ENCODE measurements around the gene SLC66A1.
"Not testable (repeated sequence)": the region's sequence is repeated elsewhere in the genome, so short reads cannot be mapped to it uniquely, and the experiment has no call there.

SLC66A1 gene

GRCh38 chr1:19311931-19312781 lies at the start of gene SLC66A1, which contains the start of gene AKR7A2:
Gene SLC66A1 (plus strand): TSS chr1:19312326. CDS start chr1:19317678, 5,352 bp downstream.
Gene AKR7A2 (minus strand): TSS chr1:19312144. CDS start chr1:19312124, 20 bp downstream.
- DNase-seq: peak; percentile 90
- in situ Hi-C loops (cut with HindIII; ENCODE audit: low pct_ligation_motif_present, low pct_unique_long_range_greater_than_20kb, low sequenced_read_pairs): no loop called here

GRCh38 chr1:19262744-19263143 lies 49.4 kb upstream of the SLC66A1 start:
- in situ Hi-C loops (cut with HindIII; ENCODE audit: low pct_ligation_motif_present, low pct_unique_long_range_greater_than_20kb, low sequenced_read_pairs): no loop called here
- DNase-seq: no peak

- in situ Hi-C loops (cut with HindIII; ENCODE audit: low pct_ligation_motif_present, low pct_unique_long_range_greater_than_20kb, low sequenced_read_pairs): no loop called here
- no peak for DNase-seq
Observed at GRCh38 chr1:19268445-19268844, 43.7 kb upstream of the SLC66A1 start.

GRCh38 chr1:19269427-19270342 lies 42.4 kb upstream of the SLC66A1 start:
- DNase-seq; in situ Hi-C loops (cut with HindIII; ENCODE audit: low pct_ligation_motif_present, low pct_unique_long_range_greater_than_20kb, low sequenced_read_pairs): not testable (repeated sequence)

- in situ Hi-C loops (cut with HindIII; ENCODE audit: low pct_ligation_motif_present, low pct_unique_long_range_greater_than_20kb, low sequenced_read_pairs); DNase-seq: not testable (repeated sequence)
Observed at GRCh38 chr1:19270343-19270730, 41.8 kb upstream of the SLC66A1 start.

GRCh38 chr1:19272064-19272463 lies 40.1 kb upstream of the SLC66A1 start:
- in situ Hi-C loops (cut with HindIII; ENCODE audit: low pct_ligation_motif_present, low pct_unique_long_range_greater_than_20kb, low sequenced_read_pairs): no loop called here
- no peak for DNase-seq

- DNase-seq: no peak
- in situ Hi-C loops (cut with HindIII; ENCODE audit: low pct_ligation_motif_present, low pct_unique_long_range_greater_than_20kb, low sequenced_read_pairs): no loop called here
Observed at GRCh38 chr1:19273106-19273843, 38.9 kb upstream of the SLC66A1 start.

- in situ Hi-C loops (cut with HindIII; ENCODE audit: low pct_ligation_motif_present, low pct_unique_long_range_greater_than_20kb, low sequenced_read_pairs); DNase-seq: not testable (repeated sequence)
Observed at GRCh38 chr1:19273844-19274531, 38.1 kb upstream of the SLC66A1 start.

GRCh38 chr1:19274636-19275035 lies 37.5 kb upstream of the SLC66A1 start:
- in situ Hi-C loops (cut with HindIII; ENCODE audit: low pct_ligation_motif_present, low pct_unique_long_range_greater_than_20kb, low sequenced_read_pairs): no loop called here
- DNase-seq: no peak

- in situ Hi-C loops (cut with HindIII; ENCODE audit: low pct_ligation_motif_present, low pct_unique_long_range_greater_than_20kb, low sequenced_read_pairs): no loop called here
- no peak for DNase-seq
Observed at GRCh38 chr1:19283891-19284290, 28.2 kb upstream of the SLC66A1 start.

- in situ Hi-C loops (cut with HindIII; ENCODE audit: low pct_ligation_motif_present, low pct_unique_long_range_greater_than_20kb, low sequenced_read_pairs): no loop called here
Observed at GRCh38 chr1:19284881-19285280, 27.2 kb upstream of the SLC66A1 start.

GRCh38 chr1:19285366-19285765 lies 26.8 kb upstream of the SLC66A1 start:
- DNase-seq; in situ Hi-C loops (cut with HindIII; ENCODE audit: low pct_ligation_motif_present, low pct_unique_long_range_greater_than_20kb, low sequenced_read_pairs): not testable (repeated sequence)

More at GRCh38 chr1:19284881-19285280, 27.2 kb upstream of the SLC66A1 start:
- no peak for DNase-seq

- in situ Hi-C loops (cut with HindIII; ENCODE audit: low pct_ligation_motif_present, low pct_unique_long_range_greater_than_20kb, low sequenced_read_pairs); DNase-seq: not testable (repeated sequence)
Observed at GRCh38 chr1:19285807-19286206, 26.3 kb upstream of the SLC66A1 start.

GRCh38 chr1:19287436-19288185 lies 24.5 kb upstream of the SLC66A1 start:
- in situ Hi-C loops (cut with HindIII; ENCODE audit: low pct_ligation_motif_present, low pct_unique_long_range_greater_than_20kb, low sequenced_read_pairs): no loop called here
- DNase-seq: no peak

- in situ Hi-C loops (cut with HindIII; ENCODE audit: low pct_ligation_motif_present, low pct_unique_long_range_greater_than_20kb, low sequenced_read_pairs); DNase-seq: not testable (repeated sequence)
Observed at GRCh38 chr1:19288324-19289241, 23.5 kb upstream of the SLC66A1 start, which contains the start of gene AKR7A3. Gene AKR7A3 (minus strand): TSS chr1:19288770. CDS start chr1:19288709, 61 bp downstream.

- no peak for DNase-seq
- in situ Hi-C loops (cut with HindIII; ENCODE audit: low pct_ligation_motif_present, low pct_unique_long_range_greater_than_20kb, low sequenced_read_pairs): no loop called here
Observed at GRCh38 chr1:19289244-19289643, 22.9 kb upstream of the SLC66A1 start.

All from ACHN (cell line).